A673 (cell line): Measurements from ENCODE around the gene NXPE4.

ENCODE experiments used
- EZH2 ChIP-seq: fragments of 200-600 bp; sonication (generic); IDR thresholded peaks from 2 replicates; pipeline ENCODE4 v1.6.1; 2017; ENCODE audit warnings: borderline replicate concordance, low read depth, mild to moderate bottlenecking, mixed read lengths, antibody characterized with exemption, low read length; ENCODE audit not compliant: poor library complexity, severe bottlenecking
- TF ChIP-seq, protein P1 (sequence below): fragments of 300-800, 200-600 bp; sonication (generic); conservative IDR thresholded peaks from 2 replicates; pipeline ENCODE4 v1.5.1; 2017; ENCODE audit warnings: low read depth, mild to moderate bottlenecking, antibody characterized with exemption, low read length, moderate library complexity, mixed read lengths

DNA sequence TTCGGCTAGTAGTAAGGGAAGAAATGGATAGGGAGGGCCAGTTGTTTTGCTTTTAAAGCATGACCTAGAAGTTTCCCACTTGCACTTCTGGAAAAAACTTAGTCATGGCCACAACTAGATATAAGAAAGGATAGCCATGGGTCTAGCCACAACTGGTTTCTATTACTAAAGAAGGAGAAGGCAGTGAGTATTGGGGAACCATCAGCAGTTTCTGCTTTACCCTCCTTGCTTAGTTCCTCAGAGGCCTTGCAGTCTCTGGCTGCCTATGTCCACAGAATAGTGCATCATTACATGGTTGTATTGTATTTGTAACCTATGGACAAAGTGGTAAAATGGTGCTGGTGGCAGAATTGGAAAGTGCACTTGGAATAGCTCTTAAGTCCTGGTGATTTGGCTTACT lies 71.5 kb downstream of the NXPE4 start:
- TF ChIP-seq, protein P1, sequence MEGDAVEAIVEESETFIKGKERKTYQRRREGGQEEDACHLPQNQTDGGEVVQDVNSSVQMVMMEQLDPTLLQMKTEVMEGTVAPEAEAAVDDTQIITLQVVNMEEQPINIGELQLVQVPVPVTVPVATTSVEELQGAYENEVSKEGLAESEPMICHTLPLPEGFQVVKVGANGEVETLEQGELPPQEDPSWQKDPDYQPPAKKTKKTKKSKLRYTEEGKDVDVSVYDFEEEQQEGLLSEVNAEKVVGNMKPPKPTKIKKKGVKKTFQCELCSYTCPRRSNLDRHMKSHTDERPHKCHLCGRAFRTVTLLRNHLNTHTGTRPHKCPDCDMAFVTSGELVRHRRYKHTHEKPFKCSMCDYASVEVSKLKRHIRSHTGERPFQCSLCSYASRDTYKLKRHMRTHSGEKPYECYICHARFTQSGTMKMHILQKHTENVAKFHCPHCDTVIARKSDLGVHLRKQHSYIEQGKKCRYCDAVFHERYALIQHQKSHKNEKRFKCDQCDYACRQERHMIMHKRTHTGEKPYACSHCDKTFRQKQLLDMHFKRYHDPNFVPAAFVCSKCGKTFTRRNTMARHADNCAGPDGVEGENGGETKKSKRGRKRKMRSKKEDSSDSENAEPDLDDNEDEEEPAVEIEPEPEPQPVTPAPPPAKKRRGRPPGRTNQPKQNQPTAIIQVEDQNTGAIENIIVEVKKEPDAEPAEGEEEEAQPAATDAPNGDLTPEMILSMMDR: no peak
- TF ChIP-seq EZH2: no peak
